H9 (cell line): ENCODE results near the gene MUC2. TPM values are rescaled to one million over a fixed set of nuclear protein-coding genes. Genes with fewer than 3 reads are reported as not detected.

Experiments
- DNase-seq: peaks from one replicate; pipeline ENCODE4 v3.0.0-alpha.2; 2017
- H2AFZ ChIP-seq: one replicate; pipeline ENCODE4 v1.6.1; 2013; ENCODE audit warnings: mild to moderate bottlenecking, low read length, control low read depth, moderate library complexity
- H2AK5ac ChIP-seq: 2 replicates; pipeline ENCODE4 v1.6.1; 2013; ENCODE audit warnings: low read length, control low read depth, mixed read lengths; ENCODE audit not compliant: insufficient read length
- H2BK120ac ChIP-seq: one replicate; pipeline ENCODE4 v1.6.1; 2013; ENCODE audit warnings: low read depth, mild to moderate bottlenecking, low read length, control low read depth, inconsistent platforms; ENCODE audit not compliant: poor library complexity, severe bottlenecking
- H2BK12ac ChIP-seq: 2 replicates; pipeline ENCODE4 v1.6.1; 2013; ENCODE audit warnings: low read length, control low read depth, mixed read lengths, low read depth; ENCODE audit not compliant: insufficient read length
- H2BK15ac ChIP-seq: 2 replicates; pipeline ENCODE4 v1.6.1; 2013; ENCODE audit warnings: low read depth, low read length, control low read depth
- H2BK20ac ChIP-seq: one replicate; pipeline ENCODE4 v1.6.1; 2013; ENCODE audit warnings: low read depth, mild to moderate bottlenecking, low read length, control low read depth, inconsistent platforms; ENCODE audit not compliant: poor library complexity, severe bottlenecking
- H2BK5ac ChIP-seq: 2 replicates; pipeline ENCODE4 v1.6.1; 2013; ENCODE audit warnings: low read length, control low read depth, mixed read lengths; ENCODE audit not compliant: insufficient read length
- H3K14ac ChIP-seq: 2 replicates; pipeline ENCODE4 v1.6.1; 2013; ENCODE audit warnings: low read length, control low read depth; ENCODE audit not compliant: insufficient read depth
- H3K18ac ChIP-seq: 2 replicates; pipeline ENCODE4 v1.6.1; 2013; ENCODE audit warnings: low read depth, mild to moderate bottlenecking, mixed read lengths, low read length, control low read depth; ENCODE audit not compliant: insufficient read length
- H3K23ac ChIP-seq: 2 replicates; pipeline ENCODE4 v1.6.1; 2013; ENCODE audit warnings: low read length, control low read depth, mixed read lengths, low read depth; ENCODE audit not compliant: insufficient read length
- H3K23me2 ChIP-seq: 2 replicates; pipeline ENCODE4 v1.6.1; 2013; ENCODE audit warnings: low read depth, mild to moderate bottlenecking, mixed read lengths, low read length, control low read depth; ENCODE audit not compliant: insufficient read length, poor library complexity, severe bottlenecking
- H3K27ac ChIP-seq: 2 replicates; pipeline ENCODE4 v1.5.1; 2013; ENCODE audit warnings: low read length, control low read depth, mixed read lengths, low read depth; ENCODE audit not compliant: insufficient read length
- H3K27me3 ChIP-seq: 2 replicates; pipeline ENCODE4 v1.6.1; 2013; ENCODE audit warnings: low read length, control low read depth, inconsistent platforms; ENCODE audit not compliant: insufficient read depth
- H3K4ac ChIP-seq: 2 replicates; pipeline ENCODE4 v1.6.1; 2013; ENCODE audit warnings: low read depth, mild to moderate bottlenecking, control low read depth, inconsistent platforms, low read length, moderate library complexity
- H3K4me1 ChIP-seq: 2 replicates; pipeline ENCODE4 v1.6.1; 2013; ENCODE audit warnings: low read length, control low read depth, inconsistent platforms; ENCODE audit not compliant: insufficient read depth
- H3K4me2 ChIP-seq: 2 replicates; pipeline ENCODE4 v1.6.1; 2013; ENCODE audit warnings: low read length, control low read depth, mixed read lengths; ENCODE audit not compliant: insufficient read length, insufficient read depth
- H3K56ac ChIP-seq: 2 replicates; pipeline ENCODE4 v1.6.1; 2013; ENCODE audit warnings: low read depth, mild to moderate bottlenecking, mixed read lengths, low read length, control low read depth; ENCODE audit not compliant: insufficient read length
- H3K79me1 ChIP-seq: 2 replicates; pipeline ENCODE4 v1.6.1; 2013; ENCODE audit warnings: low read depth, mild to moderate bottlenecking, moderate library complexity, low read length, control low read depth, inconsistent platforms; ENCODE audit not compliant: insufficient read depth, poor library complexity, severe bottlenecking
- H3K79me2 ChIP-seq: 2 replicates; pipeline ENCODE4 v1.6.1; 2013; ENCODE audit warnings: low read length, control low read depth, inconsistent platforms; ENCODE audit not compliant: insufficient read depth
- H3K9ac ChIP-seq: 2 replicates; pipeline ENCODE4 v1.6.1; 2013; ENCODE audit warnings: low read length, control low read depth, mixed read lengths; ENCODE audit not compliant: insufficient read length; ENCODE audit errors: extremely low read depth
- H3K9me3 ChIP-seq: one replicate; pipeline ENCODE4 v1.6.1; 2013; ENCODE audit warnings: low read depth, low read length, inconsistent platforms; ENCODE audit not compliant: control insufficient read depth
- H3T11ph ChIP-seq: one replicate; pipeline ENCODE4 v1.6.1; 2013; ENCODE audit warnings: mild to moderate bottlenecking, low read length, control low read depth, inconsistent platforms
- H4K20me1 ChIP-seq: one replicate; pipeline ENCODE4 v1.6.1; 2013; ENCODE audit not compliant: control insufficient read depth, insufficient read length, insufficient read depth
- H4K5ac ChIP-seq: 2 replicates; pipeline ENCODE4 v1.6.1; 2013; ENCODE audit warnings: low read depth, mild to moderate bottlenecking, mixed read lengths, low read length, control low read depth; ENCODE audit not compliant: insufficient read length
- H4K8ac ChIP-seq: replicated peaks from 2 replicates; pipeline ENCODE4 v1.6.1; 2013; ENCODE audit warnings: low read length, control low read depth, mixed read lengths, low read depth; ENCODE audit not compliant: insufficient read length
- H4K91ac ChIP-seq: 2 replicates; pipeline ENCODE4 v1.6.1; 2013; ENCODE audit warnings: low read depth, mild to moderate bottlenecking, moderate library complexity, mixed read lengths, low read length, control low read depth; ENCODE audit not compliant: insufficient read length
- H3K27ac Mint-ChIP-seq, 3 experiments: 2 replicates in 2 of 3; 3 replicates in 1 of 3; pipeline ENCODE4 v1.8.0; 2020 to 2021; ENCODE audit warnings: mixed read lengths in 3 of 3, mild to moderate bottlenecking in 1 of 3, moderate library complexity in 1 of 3
- H3K27me3 Mint-ChIP-seq: 2 replicates; pipeline ENCODE4 v1.8.0; 2021; ENCODE audit warnings: low read depth, mild to moderate bottlenecking, moderate library complexity, mixed read lengths
- H3K36me3 Mint-ChIP-seq, 3 experiments: 2 replicates in 2 of 3; 3 replicates in 1 of 3; pipeline ENCODE4 v1.8.0; 2020 to 2021; ENCODE audit warnings: low read depth in 3 of 3, mixed read lengths in 3 of 3; ENCODE audit not compliant: insufficient read depth in 1 of 3
- H3K4me1 Mint-ChIP-seq, 2 experiments: 2 replicates each; pipeline ENCODE4 v1.8.0; 2020; ENCODE audit warnings: mixed read lengths in 2 of 2
- H3K4me3 Mint-ChIP-seq, 2 experiments: 2 replicates in 1 of 2; 3 replicates in 1 of 2; pipeline ENCODE4 v1.8.0; 2020 to 2021; ENCODE audit warnings: mild to moderate bottlenecking in 2 of 2, mixed read lengths in 2 of 2, moderate library complexity in 1 of 2
- H3K9me3 Mint-ChIP-seq, 2 experiments: 2 replicates in 1 of 2; 3 replicates in 1 of 2; pipeline ENCODE4 v1.8.0; 2020; ENCODE audit warnings: mild to moderate bottlenecking in 2 of 2, mixed read lengths in 2 of 2, moderate library complexity in 1 of 2
- CTCF ChIP-seq: fragments of 200-600 bp; sonication (generic); conservative IDR thresholded peaks from 3 replicates; pipeline ENCODE4 v1.8.0; 2021; ENCODE audit warnings: antibody characterized with exemption, mild to moderate bottlenecking
- WGBS: extraction: QIAGEN DNeasy Blood & Tissue Kit; methylation state at CpG from one replicate; pipeline ENCODE4 v1.1.7; 2013; ENCODE audit warnings: missing lambda C conversion rate, low lambda C conversion rate, mixed read lengths; ENCODE audit not compliant: insufficient read length; ENCODE audit errors: extremely low coverage; 5-methylcytosine and 5-hydroxymethylcytosine counted together
- total RNA-seq: library from RNA; stranded (reverse); gene quantifications from 2 replicates; pipeline ENCODE4 v1.2.1, GENCODE V29; 2021

The MUC2 gene
- total RNA-seq, 1 experiment from 2014 or later, result not detected

GRCh38 chr11:1081601-1082311 lies 7.1 kb downstream of the MUC2 start:
- Histone ChIP-seq H3K79me2 (no peaks in the 10 kb centered on the region), H4K91ac (no peak overlapping the region), H3K4me1 (no peaks in the 10 kb centered on the region), H2BK12ac (no peak overlapping the region), H2AK5ac (no peak overlapping the region), H4K20me1 (no peaks in the 10 kb centered on the region), H3T11ph (no peak overlapping the region), H3K4ac (no peak overlapping the region), H3K9me3 (no peaks in the 10 kb centered on the region), H3K23me2 (no peaks in the 10 kb centered on the region), H2BK120ac (no peak overlapping the region), H4K5ac (no peak overlapping the region), H2BK20ac (no peak overlapping the region), H3K27me3 (no peaks in the 10 kb centered on the region), H3K14ac (no peak overlapping the region; the same call in 1 of the 2 replicates), H3K4me2 (no peak overlapping the region), H2AFZ (no peak overlapping the region), H3K27ac (no peak overlapping the region), H3K18ac (no peak overlapping the region), H3K79me1 (no peaks in the 10 kb centered on the region), H2BK15ac (no peak overlapping the region), H3K23ac (no peak overlapping the region), H3K56ac (no peak overlapping the region), H4K8ac (no peak overlapping the region), H2BK5ac (no peak overlapping the region), H3K9ac (no peak overlapping the region)
- DNase-seq, result no peak
- TF ChIP-seq CTCF, result no peak
- H3K4me3 Mint-ChIP-seq, result no peak overlapping the region
- WGBS, result no CpG with 5 or more reads among the region's 33 CpGs
- no peak overlapping the region for H3K27ac Mint-ChIP-seq
- no peaks in the 10 kb centered on the region for H3K36me3 Mint-ChIP-seq
- no peaks in the 10 kb centered on the region for H3K4me1 Mint-ChIP-seq
- no peaks in the 10 kb centered on the region for H3K9me3 Mint-ChIP-seq
- no peaks in the 10 kb centered on the region; the same call in 1 of the 2 replicates for H3K27me3 Mint-ChIP-seq
